Thymus (tissue), 11 donors: ENCODE results near the gene MUSTN1. TPM values are rescaled to one million over a fixed set of nuclear protein-coding genes. Genes with fewer than 3 reads are reported as not detected.
A peak's percentile ranks its signal among the peaks of the same experiment; 100 is the strongest.

Experiments
- DNase-seq, 9 donors: peaks; one replicate each; pipeline ENCODE4 v3.0.0-alpha.2; 2013; ENCODE audit warnings: low spot score in 9 of 9, low read depth in 6 of 9, missing footprints in 1 of 9
- H3K27ac ChIP-seq, 2 donors: one replicate each; pipeline ENCODE4 v1.5.1; 2013; ENCODE audit warnings: control low read depth in 1 of 2, low read depth in 1 of 2, low read length in 1 of 2, mild to moderate bottlenecking in 1 of 2, moderate library complexity in 1 of 2
- H3K27me3 ChIP-seq, 2 donors: one replicate each; pipeline ENCODE4 v1.5.1; 2013; ENCODE audit warnings: low read length in 1 of 2; ENCODE audit not compliant: control insufficient read depth in 2 of 2, insufficient read depth in 1 of 2
- H3K36me3 ChIP-seq, 2 donors: one replicate each; pipeline ENCODE4 v1.5.1; 2013; ENCODE audit warnings: low read length in 1 of 2, mild to moderate bottlenecking in 1 of 2, moderate library complexity in 1 of 2; ENCODE audit not compliant: control insufficient read depth in 2 of 2, insufficient read depth in 2 of 2
- H3K4me1 ChIP-seq, 2 donors: one replicate each; pipeline ENCODE4 v1.5.1; 2013; ENCODE audit warnings: low read length in 2 of 2; ENCODE audit not compliant: control insufficient read depth in 2 of 2, insufficient read depth in 2 of 2
- H3K4me3 ChIP-seq, 2 donors: one replicate each; pipeline ENCODE4 v1.5.1; 2013; ENCODE audit warnings: low read length in 2 of 2, control low read depth in 1 of 2, mild to moderate bottlenecking in 1 of 2
- H3K9me3 ChIP-seq, 2 donors: one replicate each; pipeline ENCODE4 v1.5.1; 2013; ENCODE audit warnings: low read length in 1 of 2, mild to moderate bottlenecking in 1 of 2; ENCODE audit not compliant: control insufficient read depth in 2 of 2, insufficient read depth in 1 of 2
- WGBS: extraction: QIAGEN DNeasy Blood & Tissue Kit; methylation state at CpG from one replicate; pipeline ENCODE4 v1.1.7; 2013; 5-methylcytosine and 5-hydroxymethylcytosine counted together
- polyA plus RNA-seq: library from polyadenylated mRNA; stranded (reverse); fragments of 200-250 nt; gene quantifications from one replicate; pipeline ENCODE4 v1.2.3, GENCODE V29; 2013
- total RNA-seq: library from RNA; stranded (reverse); fragments of 120-200 nt; gene quantifications from one replicate; pipeline ENCODE4 v1.2.4, GENCODE V29; 2013
- donor health status: healthy.

MUSTN1 gene
- total and polyA plus RNA-seq, 2 donors = 0.85 to 59.3 TPM

GRCh38 chr3:52811452-52812011, 23.3 kb downstream of the MUSTN1 start:
- no peaks in the 10 kb centered on the region for H3K36me3 ChIP-seq
- no peak overlapping the region for H3K4me3 ChIP-seq
- H3K27me3 ChIP-seq = no peaks in the 10 kb centered on the region
- 86% methylated on average over 7 of the region's 7 CpGs for WGBS
- H3K4me1 ChIP-seq = peaks cover 27 to 61% of the 10 kb centered on the region in 2 donors
- peak overlapping the region in 1 of 2 donors; percentile 69 for H3K27ac ChIP-seq
- H3K9me3 ChIP-seq = peaks cover 0 to 5% of the 10 kb centered on the region in 2 donors
- DNase-seq = peak in 2 of 9 donors; percentile 30 to 31

GRCh38 chr3:52810923-52811322, 23.9 kb downstream of the MUSTN1 start:
- H3K4me1 ChIP-seq = peaks cover 27 to 67% of the 10 kb centered on the region in 2 donors
- H3K4me3 ChIP-seq = no peak overlapping the region
- no peaks in the 10 kb centered on the region for H3K36me3 ChIP-seq
- 86% methylated on average over 11 of the region's 11 CpGs for WGBS
- peak overlapping the region in 1 of 2 donors; percentile 69 for H3K27ac ChIP-seq
- no peak for DNase-seq
- H3K27me3 ChIP-seq = no peaks in the 10 kb centered on the region
- H3K9me3 ChIP-seq = peaks cover 0 to 5% of the 10 kb centered on the region in 2 donors

- DNase-seq = peak in 8 of 9 donors; percentile 13 to 77 (median 44)
- Histone ChIP-seq H3K36me3 (no peaks in the 10 kb centered on the region), H3K4me3 (no peak overlapping the region), H3K27me3 (no peaks in the 10 kb centered on the region), H3K9me3 (peaks cover 0 to 5% of the 10 kb centered on the region in 2 donors), H3K4me1 (peaks cover 31 to 78% of the 10 kb centered on the region in 2 donors), H3K27ac (peak overlapping the region in 1 of 2 donors; percentile 76)
- 43% methylated on average over 7 of the region's 7 CpGs for WGBS
Observed at GRCh38 chr3:52809662-52810377, 25.0 kb downstream of the MUSTN1 start.

GRCh38 chr3:52809149-52809548, 25.7 kb downstream of the MUSTN1 start:
- H3K9me3 ChIP-seq = peaks cover 0 to 5% of the 10 kb centered on the region in 2 donors
- no peak overlapping the region for H3K4me3 ChIP-seq
- DNase-seq = no peak
- H3K4me1 ChIP-seq = peaks cover 32 to 84% of the 10 kb centered on the region in 2 donors
- no peaks in the 10 kb centered on the region for H3K27me3 ChIP-seq
- 89% methylated on average over 2 of the region's 2 CpGs for WGBS
- H3K27ac ChIP-seq = peak overlapping the region in 1 of 2 donors; percentile 76
- no peaks in the 10 kb centered on the region for H3K36me3 ChIP-seq

GRCh38 chr3:52805270-52806039, 29.4 kb downstream of the MUSTN1 start:
- peaks cover 22 to 63% of the 10 kb centered on the region in 2 donors for H3K4me1 ChIP-seq
- no peak overlapping the region for H3K4me3 ChIP-seq
- WGBS = 70% methylated on average over 19 of the region's 19 CpGs
- no peaks in the 10 kb centered on the region for H3K27me3 ChIP-seq
- no peaks in the 10 kb centered on the region for H3K36me3 ChIP-seq
- DNase-seq = no peak
- H3K27ac ChIP-seq = no peak overlapping the region
- peaks cover 0 to 5% of the 10 kb centered on the region in 2 donors for H3K9me3 ChIP-seq

GRCh38 chr3:52801839-52802238, 33.0 kb downstream of the MUSTN1 start:
- DNase-seq = no peak

GRCh38 chr3:52800079-52800478, 34.7 kb downstream of the MUSTN1 start:
- H3K9me3 ChIP-seq = no peaks in the 10 kb centered on the region
- H3K27ac ChIP-seq = no peak overlapping the region
- WGBS = 98% methylated on average over 7 of the region's 7 CpGs
- peaks cover 3 to 22% of the 10 kb centered on the region in 2 donors for H3K4me1 ChIP-seq
- no peaks in the 10 kb centered on the region for H3K27me3 ChIP-seq
- H3K36me3 ChIP-seq = no peaks in the 10 kb centered on the region
- no peak for DNase-seq
- H3K4me3 ChIP-seq = no peak overlapping the region

More at GRCh38 chr3:52801839-52802238, 33.0 kb downstream of the MUSTN1 start:
- no peak overlapping the region for H3K4me3 ChIP-seq
- H3K4me1 ChIP-seq = peaks cover 6 to 28% of the 10 kb centered on the region in 2 donors
- H3K27ac ChIP-seq = no peak overlapping the region
- 93% methylated on average over 5 of the region's 5 CpGs for WGBS
- H3K36me3 ChIP-seq = no peaks in the 10 kb centered on the region
- no peaks in the 10 kb centered on the region for H3K9me3 ChIP-seq
- H3K27me3 ChIP-seq = no peaks in the 10 kb centered on the region

GRCh38 chr3:52798978-52799476, 35.8 kb downstream of the MUSTN1 start:
- H3K27ac ChIP-seq = no peak overlapping the region
- no peak overlapping the region for H3K4me3 ChIP-seq
- peak in 1 of 9 donors; percentile 20 for DNase-seq
- 81% methylated on average over 14 of the region's 14 CpGs for WGBS
- no peaks in the 10 kb centered on the region for H3K27me3 ChIP-seq
- peaks cover 0 to 13% of the 10 kb centered on the region in 2 donors for H3K4me1 ChIP-seq
- H3K36me3 ChIP-seq = no peaks in the 10 kb centered on the region
- no peaks in the 10 kb centered on the region for H3K9me3 ChIP-seq
